ENCODE data around the gene PAPSS2. TPM values are rescaled to one million over a fixed set of nuclear protein-coding genes. Genes with fewer than 3 reads are reported as not detected.
A peak's percentile ranks its signal among the peaks of the same experiment; 100 is the strongest.

PAPSS2 gene
- total RNA-seq, 4 donors from 2014 or later: 17.3 to 117 (median 88.4) TPM

DNA sequence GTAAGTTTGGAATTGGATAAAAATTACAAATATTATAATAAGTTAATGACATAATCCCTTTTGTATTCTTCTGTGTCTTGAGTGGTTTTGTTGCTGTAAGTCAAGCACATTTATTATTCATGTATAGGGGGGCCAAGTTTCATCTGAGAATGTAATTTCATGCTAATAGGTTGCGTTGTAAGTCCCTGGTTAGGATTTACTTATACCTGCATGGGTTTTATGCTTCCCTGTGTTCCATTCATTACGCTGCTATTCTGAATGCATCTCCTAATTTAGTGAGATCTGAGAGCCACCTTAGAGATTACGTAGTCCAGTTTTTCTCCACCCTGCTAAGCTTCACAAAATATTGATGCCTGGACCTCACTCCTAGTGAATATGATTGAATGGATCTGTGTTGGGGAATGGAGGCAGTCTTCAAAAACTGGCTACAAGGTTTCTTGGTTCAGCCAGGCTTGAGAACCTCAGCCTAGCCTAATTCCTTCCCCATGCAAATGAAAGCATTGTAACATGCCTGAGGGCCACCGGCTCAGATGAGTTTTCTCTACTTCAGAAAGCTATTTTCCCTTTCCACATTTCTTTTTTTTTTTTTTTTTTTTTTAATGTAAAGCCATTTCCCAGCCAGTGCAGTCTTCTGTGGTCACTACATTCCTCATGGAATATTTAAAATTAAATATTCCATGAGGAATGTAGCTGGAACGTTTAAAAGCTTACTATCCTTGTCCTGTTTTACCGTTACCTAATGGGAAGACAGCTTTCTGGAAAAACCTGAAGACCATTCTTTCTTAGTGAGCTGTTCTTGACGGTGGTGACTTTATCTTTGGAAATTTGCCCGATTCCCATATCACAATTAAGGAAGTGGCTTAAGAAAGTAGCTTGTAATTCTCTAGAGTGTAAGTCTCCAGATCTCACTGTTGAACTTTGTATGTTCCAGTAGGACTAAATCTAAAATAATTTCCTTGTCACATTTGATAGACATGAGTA lies 16.0 kb downstream of the PAPSS2 start:
- Histone ChIP-seq H3K9me3 (no peaks in the 10 kb centered on the region), H3K27me3 (no peaks in the 10 kb centered on the region), H3K4me3 (no peak overlapping the region), H3K27ac (no peak overlapping the region), H3K36me3 (no peaks in the 10 kb centered on the region), H3K4me1 (peaks cover 0 to 11% (median 3%) of the 10 kb centered on the region in 4 donors)
- intact Hi-C loops (cut with DNase I; ENCODE audit: low total_unique reads) (no loop called here), in situ Hi-C loops (cut with MboI; ENCODE audit: low pct_ligation_motif_present in 1 of 4, low pct_unique_long_range_greater_than_20kb in 1 of 4, low sequenced_read_pairs in 3 of 4) (no loop called here)
- DNase-seq: no peak
- TF ChIP-seq POLR2A (IDR thresholded peaks at IDR 0.05) (no peak), CTCF (IDR thresholded peaks at IDR 0.05) (no peak), POLR2AphosphoS5 (IDR thresholded peaks at IDR 0.05) (no peak), EP300 (IDR thresholded peaks at IDR 0.05; ENCODE audit: low read depth) (no peak)
- WGBS, 2 donors (ENCODE audit: low coverage in 1 of 2): 89 to 93% methylated on average over 8 of the region's 8 CpGs

DNA sequence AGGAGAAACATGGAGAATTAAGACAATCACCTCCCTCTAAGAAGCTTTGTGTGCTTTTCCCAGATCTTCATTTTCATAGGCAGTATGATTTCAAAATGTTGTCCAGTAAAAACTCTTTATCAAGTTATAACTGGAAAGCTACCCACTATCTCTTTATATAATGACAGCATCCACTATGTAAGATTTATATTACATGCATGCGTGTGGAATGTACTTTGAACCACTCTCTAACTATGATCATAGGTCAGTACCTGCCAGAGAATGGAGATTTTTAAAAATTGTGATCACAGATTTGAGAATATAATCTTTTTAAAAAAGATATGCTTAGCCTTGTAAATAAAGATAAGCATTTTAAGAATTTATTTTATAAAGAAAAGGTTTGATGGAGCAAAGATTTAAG lies 17.9 kb downstream of the PAPSS2 start:
- no peaks in the 10 kb centered on the region for H3K9me3 ChIP-seq
- DNase-seq: no peak

GRCh38 chr10:87678302-87678701 lies 18.6 kb downstream of the PAPSS2 start:
- intact Hi-C loops (cut with DNase I; ENCODE audit: low total_unique reads): no loop called here
- WGBS, 2 donors (ENCODE audit: low coverage in 1 of 2): 85 to 91% methylated on average over 2 of the region's 2 CpGs
- in situ Hi-C loops (cut with MboI; ENCODE audit: low pct_ligation_motif_present in 1 of 4, low pct_unique_long_range_greater_than_20kb in 1 of 4, low sequenced_read_pairs in 3 of 4): no loop called here
- no peak overlapping the region for H3K4me3 ChIP-seq
- H3K4me1 ChIP-seq: peaks cover 0 to 11% (median 3%) of the 10 kb centered on the region in 4 donors
- DNase-seq: no peak
- TF ChIP-seq EP300 (IDR thresholded peaks at IDR 0.05; ENCODE audit: low read depth) (no peak), CTCF (IDR thresholded peaks at IDR 0.05) (no peak), POLR2A (IDR thresholded peaks at IDR 0.05) (no peak), POLR2AphosphoS5 (IDR thresholded peaks at IDR 0.05) (no peak)
- H3K27me3 ChIP-seq: no peaks in the 10 kb centered on the region
- no peak overlapping the region for H3K27ac ChIP-seq
- H3K9me3 ChIP-seq: no peaks in the 10 kb centered on the region
- H3K36me3 ChIP-seq: no peaks in the 10 kb centered on the region

More for the DNA sequence above, 17.9 kb downstream of the PAPSS2 start:
- Histone ChIP-seq H3K27me3 (no peaks in the 10 kb centered on the region), H3K27ac (peak overlapping the region in 1 of 4 donors; percentile 59), H3K36me3 (no peaks in the 10 kb centered on the region), H3K4me3 (no peak overlapping the region), H3K4me1 (peaks cover 0 to 11% (median 3%) of the 10 kb centered on the region in 4 donors)
- in situ Hi-C loops (cut with MboI; ENCODE audit: low pct_ligation_motif_present in 1 of 4, low pct_unique_long_range_greater_than_20kb in 1 of 4, low sequenced_read_pairs in 3 of 4): no loop called here
- WGBS, 2 donors (ENCODE audit: low coverage in 1 of 2): 50 to 59% methylated on average over 1 of the region's 1 CpG
- no peak for TF ChIP-seq CTCF (IDR thresholded peaks at IDR 0.05)
- no peak for TF ChIP-seq EP300 (IDR thresholded peaks at IDR 0.05; ENCODE audit: low read depth)
- intact Hi-C loops (cut with DNase I; ENCODE audit: low total_unique reads): no loop called here

- in situ Hi-C loops (cut with MboI; ENCODE audit: low pct_ligation_motif_present in 1 of 4, low pct_unique_long_range_greater_than_20kb in 1 of 4, low sequenced_read_pairs in 3 of 4): no loop called here
- TF ChIP-seq POLR2A (IDR thresholded peaks at IDR 0.05) (no peak), EP300 (IDR thresholded peaks at IDR 0.05; ENCODE audit: low read depth) (no peak), CTCF (IDR thresholded peaks at IDR 0.05) (no peak), POLR2AphosphoS5 (IDR thresholded peaks at IDR 0.05) (no peak)
- no peak for DNase-seq
- intact Hi-C loops (cut with DNase I; ENCODE audit: low total_unique reads): no loop called here
- H3K4me1 ChIP-seq: peaks cover 0 to 16% (median 6%) of the 10 kb centered on the region in 4 donors
- no peak overlapping the region for H3K27ac ChIP-seq
- H3K4me3 ChIP-seq: no peak overlapping the region
- H3K27me3 ChIP-seq: no peaks in the 10 kb centered on the region
- no peaks in the 10 kb centered on the region for H3K9me3 ChIP-seq
- no peaks in the 10 kb centered on the region for H3K36me3 ChIP-seq
- 95 to 100% methylated on average over 3 to 4 of the region's 4 CpGs for WGBS, 2 donors (ENCODE audit: low coverage in 1 of 2)
Observed at GRCh38 chr10:87683356-87683755, 23.7 kb downstream of the PAPSS2 start.

Measured in transverse colon (tissue), 4 donors.